Adrenal gland (tissue), 5 donors: Measurements from ENCODE around the gene PANX3.

Source experiments
- CTCF ChIP-seq, 6 experiments: fragments of 450-650 bp in 4 of 6; fragments of 200-600 bp in 2 of 6; sonication (generic) in 1 of 6; IDR thresholded peaks; 1 replicate in 5 of 6; 2 replicates in 1 of 6; pipeline versions ENCODE4 v1.5.1 to v1.8.0; 2016 to 2021; ENCODE audit warnings: antibody characterized with exemption in 6 of 6, mild to moderate bottlenecking in 2 of 6, moderate library complexity in 1 of 6
- POLR2A ChIP-seq, 2 donors: fragments of 450-650 bp; IDR thresholded peaks; one replicate each; pipeline ENCODE4 v1.6.1; 2017; ENCODE audit warnings: antibody characterized with exemption in 2 of 2, mild to moderate bottlenecking in 2 of 2, moderate library complexity in 1 of 2
- donor health status: DM: no; HTN: no; CAD: no.

GRCh38 chr11:124648610-124649009 is 37.4 kb downstream of the PANX3 start:
- TF ChIP-seq CTCF (IDR thresholded peaks at IDR 0.05) (no peak), POLR2A (IDR thresholded peaks at IDR 0.05) (no peak)
